ENCODE measurements around the gene FUT8.

Gene FUT8

DNA sequence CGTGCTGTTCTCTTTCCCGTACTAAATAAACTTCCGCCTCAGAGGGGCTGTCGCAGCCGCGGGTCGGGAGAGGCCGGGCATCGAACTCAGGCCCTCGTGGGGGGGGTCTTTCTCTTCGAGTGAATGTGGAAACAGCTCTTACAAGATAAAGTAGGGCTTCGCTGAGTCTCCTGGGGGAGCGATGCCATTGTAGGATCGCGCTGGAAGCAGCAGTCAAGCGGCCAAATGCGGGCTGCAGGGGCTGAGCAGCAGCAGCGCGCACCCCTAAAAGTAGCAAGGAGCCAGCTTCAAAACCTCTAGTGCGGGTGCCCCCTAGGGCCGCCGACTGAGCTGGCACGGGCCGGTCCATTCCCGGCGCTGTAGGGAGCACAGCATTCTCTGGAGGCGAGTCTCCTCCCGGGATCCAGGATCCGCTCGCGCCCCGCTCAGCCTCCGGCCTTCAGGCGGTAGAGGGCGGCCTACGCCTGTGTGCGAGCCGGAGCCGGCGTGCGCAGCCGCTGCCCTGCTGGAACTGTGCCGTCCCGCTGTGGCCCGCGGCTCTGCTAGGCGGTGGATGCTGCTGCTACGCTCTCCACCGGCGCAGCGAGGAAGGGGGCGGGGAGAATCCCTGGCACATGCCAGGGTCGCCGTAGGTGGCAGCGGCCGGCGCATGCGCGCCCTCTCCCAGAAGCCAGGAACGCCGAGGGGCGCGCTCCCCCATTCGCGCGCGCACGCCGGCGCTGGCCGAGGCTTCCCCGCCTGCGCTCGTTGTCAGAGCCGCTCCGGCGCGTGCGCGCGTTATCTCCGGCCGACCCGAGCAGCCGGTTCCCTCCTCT lies at the start of gene FUT8:
Gene FUT8, plus strand, starts transcription at position 699 of the 815 bp plus-strand sequence. CDS start 148,834 bp downstream, outside the sequence.
- peak; percentile 81 to 94 (median 90) for DNase-seq

DNA sequence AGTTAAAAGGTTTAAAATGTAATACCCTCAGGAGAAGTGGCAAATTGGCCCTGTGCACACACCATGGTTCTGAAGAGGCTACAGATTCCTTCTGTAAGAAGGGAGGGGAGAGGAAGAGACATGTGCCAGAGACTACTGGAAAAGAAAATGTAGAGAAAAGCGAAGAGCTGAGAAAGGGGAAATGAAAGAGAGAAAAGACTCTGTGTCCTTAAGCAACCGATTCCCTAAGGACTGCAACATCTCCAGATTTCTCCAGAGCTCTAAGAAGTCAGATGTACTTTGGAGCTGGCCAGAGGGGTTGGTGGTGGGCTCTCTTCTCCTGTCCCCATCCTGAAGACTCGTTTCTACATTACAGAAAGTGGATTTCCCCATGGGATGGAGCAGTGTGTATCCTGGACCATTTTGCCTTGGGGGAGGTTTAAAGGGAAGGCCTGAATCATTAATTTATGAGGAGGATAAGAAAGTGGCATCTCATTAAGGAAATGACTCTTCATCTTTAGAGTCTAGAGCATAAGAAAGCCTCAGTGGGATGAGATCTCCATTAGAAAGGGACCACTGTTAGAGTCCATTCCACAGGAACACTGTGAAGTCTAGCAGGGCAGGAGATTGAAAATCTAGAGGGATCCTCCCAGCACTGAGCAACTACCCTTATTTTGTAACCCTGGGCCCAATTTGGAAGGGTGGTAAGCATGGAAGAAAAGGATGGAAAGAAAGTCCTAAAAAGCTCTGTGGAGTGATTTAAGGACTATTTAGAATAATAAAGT lies 45.5 kb upstream of the FUT8 start:
- DNase-seq = no peak

DNA sequence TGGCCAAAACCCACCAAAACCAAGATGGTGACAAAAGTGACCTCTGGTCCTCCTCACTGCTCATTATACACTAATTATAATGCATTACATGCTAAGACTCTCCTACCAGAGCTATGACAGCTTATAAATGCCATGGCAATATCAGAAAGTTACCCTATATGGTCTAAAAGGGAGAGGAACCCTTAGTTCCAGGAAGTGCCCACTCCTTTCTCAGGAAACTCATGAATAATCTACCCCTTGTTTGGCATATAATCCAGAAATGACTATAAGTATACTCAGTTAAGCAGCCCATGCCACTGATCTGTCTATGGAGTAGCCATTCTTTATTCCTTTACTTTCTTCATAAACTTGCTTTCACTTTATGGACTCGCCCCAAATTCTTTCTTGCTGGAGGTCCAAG lies 43.0 kb upstream of the FUT8 start:
- no peak for DNase-seq

DNA sequence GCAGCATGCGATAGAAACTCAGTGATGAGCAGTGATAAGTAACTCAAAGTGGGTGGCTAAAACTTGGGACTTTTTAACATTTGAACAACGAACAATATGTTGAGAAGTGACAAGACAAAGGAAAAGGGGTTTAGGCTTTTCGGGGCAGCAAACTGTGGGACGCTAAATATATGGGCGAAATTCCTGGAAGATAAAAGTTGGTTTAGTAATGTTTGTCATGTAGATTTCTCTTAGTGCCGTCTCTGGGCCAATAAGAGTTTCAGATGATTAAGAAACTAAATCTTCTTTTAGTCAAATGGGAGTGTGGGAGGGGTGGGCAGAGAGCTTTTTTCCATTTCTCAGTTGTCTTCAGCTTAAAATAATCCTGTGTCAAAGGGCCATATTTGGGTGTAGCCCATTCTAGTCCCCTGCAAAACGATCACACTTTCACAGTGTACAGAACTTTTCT lies 41.7 kb upstream of the FUT8 start:
- no peak for DNase-seq

DNA sequence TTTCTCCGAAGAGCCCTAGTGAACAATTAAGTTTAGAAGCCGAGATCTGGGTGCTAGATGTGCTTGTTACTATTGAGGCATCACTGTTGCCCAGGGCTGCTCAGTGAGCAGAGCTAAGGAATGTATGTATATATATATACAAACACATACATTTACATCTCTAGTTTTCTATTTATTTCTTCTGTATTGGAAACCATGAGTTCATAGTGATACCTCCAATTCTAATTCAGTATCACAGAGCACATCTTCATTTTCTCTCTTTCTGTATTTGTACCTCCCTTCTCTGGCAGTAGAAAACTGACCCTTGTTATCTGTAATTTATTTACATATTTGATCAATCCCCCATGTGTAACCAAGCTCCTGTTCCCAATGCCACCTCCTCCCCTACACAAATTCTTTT lies 40.7 kb upstream of the FUT8 start:
- DNase-seq = no peak

DNA sequence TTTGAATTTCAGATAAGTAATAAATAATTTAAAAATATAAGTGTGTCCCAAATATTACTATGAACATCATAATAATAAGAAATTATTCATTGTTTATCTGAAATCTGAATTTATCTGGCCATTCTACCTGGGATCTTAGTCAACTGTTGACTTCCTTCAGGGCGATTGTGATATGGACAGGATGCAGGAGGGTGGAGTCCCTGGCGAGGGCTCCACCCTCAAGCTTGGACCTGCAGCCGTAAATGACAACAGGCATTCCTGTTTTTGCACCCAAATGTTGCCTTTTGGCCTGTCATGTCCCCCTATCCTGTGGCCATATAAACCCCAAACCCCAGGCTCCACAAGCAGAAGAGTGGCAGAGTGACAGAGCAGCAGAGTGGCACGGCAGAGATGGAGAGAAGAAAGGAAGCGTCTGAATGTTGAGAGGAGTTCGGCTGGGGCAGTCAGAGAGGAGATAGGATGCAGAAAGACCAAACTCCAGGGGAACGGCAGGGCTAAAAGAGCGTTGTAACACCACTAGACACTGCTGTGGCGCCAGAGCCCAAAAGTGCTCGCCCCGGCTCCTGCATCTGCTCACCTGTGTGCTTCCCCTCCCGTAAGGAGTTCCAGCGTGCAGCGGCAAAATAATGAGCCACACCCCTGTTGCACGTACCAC lies 39.4 kb upstream of the FUT8 start:
- no peak for DNase-seq

DNA sequence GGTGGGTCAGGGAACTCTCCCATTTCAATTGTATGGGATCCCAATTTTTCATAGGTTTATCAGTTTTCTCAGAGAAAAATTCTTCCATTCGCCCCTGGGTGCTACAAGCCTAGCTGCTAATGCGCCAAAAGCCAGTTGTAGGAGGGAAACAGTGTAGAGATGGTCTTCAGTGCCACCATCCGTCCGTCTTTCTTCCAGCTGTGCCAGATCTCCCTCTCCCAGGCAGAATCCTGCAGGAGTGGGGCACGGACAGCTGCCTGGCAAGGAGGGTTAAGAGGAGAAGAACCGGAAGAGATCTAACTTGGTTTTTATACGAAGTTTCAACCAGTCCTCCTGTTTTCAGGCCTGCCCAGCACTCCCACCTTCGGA lies 38.9 kb upstream of the FUT8 start:
- DNase-seq = no peak

DNA sequence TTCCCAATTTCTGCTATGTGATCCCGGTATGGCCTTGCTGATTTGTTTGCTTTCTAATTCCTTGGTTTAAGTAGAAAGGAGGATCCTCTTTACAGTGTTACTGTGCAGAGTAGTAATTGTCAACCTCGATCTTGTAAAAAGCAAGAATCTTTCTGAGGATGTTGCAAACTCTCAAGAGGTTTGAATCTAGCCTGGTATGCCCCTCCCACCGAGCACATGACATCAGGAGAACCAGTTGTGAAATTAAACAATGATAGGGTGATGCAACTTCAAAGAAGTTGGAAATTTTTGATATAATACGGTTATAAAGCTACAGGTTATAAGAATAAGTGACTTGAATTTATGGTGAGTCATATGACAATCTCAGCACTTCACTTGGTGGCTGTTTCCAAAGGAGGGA lies 35.0 kb upstream of the FUT8 start:
- DNase-seq = no peak

DNA sequence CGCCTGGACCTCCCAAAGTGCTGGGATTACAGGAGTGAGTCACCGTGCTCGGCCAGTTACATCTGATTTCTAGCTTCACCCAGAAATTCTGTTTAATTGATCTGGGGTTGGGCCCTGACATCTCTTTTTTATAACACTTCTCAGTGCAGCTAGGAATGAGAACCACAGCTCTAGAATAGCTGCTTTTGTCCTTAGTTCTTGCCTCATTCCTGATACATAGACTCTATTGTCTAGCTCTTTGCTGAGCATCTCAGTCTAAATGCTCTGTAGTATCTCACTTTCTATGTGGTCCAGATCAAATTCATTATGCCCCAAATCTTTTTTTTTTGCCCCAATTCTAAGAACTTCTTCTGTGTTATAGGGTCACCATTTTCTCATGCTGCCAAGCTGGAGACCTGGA lies 29.9 kb upstream of the FUT8 start:
- DNase-seq = no peak

DNA sequence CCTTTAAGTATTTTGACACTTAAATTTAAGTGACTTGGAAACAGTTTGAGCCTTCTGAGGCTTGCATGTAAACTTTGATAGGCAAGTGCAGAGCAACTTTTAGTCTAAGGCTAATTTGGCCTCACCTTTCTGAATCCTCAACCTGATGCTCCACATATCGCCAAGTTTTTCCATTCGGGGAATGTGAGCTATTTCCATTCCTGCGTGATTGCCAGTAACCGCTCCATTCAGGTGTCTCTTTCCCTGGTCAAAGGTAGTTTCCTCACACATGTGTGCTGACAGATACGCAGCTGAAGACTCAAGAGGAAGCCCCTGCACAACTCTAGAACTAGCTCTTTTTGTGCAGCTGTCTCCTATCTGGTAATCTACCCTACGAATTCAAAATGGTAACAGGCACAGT lies 25.4 kb upstream of the FUT8 start:
- DNase-seq = no peak

DNA sequence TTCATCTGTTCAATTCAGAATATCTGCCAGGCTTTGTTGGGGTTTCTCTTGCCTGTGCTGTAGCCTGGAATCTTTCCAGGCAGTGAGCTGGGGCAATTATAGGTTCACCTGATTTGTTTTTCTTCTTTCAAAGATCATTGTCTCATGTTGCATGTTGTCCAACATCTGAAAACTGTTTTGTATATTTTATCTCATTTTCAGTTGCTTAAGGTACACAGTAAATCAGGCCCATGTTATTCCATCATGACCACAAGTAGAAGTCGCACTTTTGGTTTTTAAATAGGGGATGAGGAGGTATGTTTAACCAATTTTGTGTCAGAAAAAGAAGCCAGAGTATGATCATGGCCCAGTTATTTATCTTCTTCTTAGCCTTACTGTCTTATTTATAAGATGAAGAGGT lies 24.9 kb upstream of the FUT8 start:
- DNase-seq = no peak

DNA sequence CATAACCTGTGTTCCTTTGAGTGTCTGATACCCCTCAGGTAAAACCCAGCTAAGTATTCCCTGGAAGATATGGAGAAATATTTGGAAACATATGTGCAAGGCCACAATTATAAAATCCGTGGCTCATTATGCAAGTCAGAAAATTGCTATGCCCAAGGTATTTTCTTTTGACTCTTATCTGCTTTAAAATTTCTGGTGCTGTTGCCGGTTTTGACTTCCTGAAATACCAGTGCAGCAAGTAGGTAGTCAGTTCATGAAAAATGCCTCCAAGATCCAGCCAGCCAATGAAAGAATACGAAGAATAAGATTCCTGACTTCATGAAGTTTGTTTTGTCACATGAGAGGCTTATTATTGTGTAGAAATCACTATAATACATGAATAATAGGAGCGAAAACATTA lies 20.2 kb upstream of the FUT8 start:
- no peak for DNase-seq

DNA sequence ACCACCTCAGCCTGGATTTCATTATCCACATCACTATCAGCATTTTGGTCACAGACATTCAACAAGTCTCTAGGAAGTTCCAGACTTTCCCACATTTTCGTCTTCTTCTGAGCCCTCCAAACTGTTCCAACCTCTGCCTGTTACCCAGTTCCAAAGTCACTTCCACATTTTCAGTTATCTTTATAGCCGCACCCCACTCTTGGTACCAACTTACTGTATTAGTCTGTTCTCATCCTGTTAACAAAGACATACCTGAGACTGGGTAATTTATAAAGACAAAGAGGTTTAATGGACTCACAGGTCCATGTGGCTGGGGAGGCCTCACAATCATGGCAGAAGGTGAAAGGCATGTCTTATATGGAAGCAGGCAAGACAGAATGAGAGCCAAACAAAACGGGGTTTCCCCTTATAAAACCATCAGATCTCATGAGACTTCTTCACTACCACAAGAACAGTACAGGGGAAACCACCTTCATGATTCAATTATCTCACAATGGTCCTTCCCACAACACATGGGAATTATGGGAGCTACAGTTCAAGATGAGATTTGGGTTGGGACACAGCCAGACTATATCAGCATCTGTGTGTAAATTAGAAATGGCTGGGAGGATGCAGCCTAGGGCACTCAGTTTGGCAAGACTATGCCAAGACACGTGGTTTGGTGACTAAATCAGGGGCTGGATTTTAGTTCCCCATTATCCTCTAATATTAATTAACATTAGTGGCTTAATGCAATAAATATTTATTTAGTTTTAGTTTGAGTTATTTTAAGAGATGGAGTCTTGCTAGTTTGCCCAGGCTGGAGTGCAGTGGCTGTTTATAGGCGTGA lies 16.2 kb upstream of the FUT8 start:
- DNase-seq = no peak

DNA sequence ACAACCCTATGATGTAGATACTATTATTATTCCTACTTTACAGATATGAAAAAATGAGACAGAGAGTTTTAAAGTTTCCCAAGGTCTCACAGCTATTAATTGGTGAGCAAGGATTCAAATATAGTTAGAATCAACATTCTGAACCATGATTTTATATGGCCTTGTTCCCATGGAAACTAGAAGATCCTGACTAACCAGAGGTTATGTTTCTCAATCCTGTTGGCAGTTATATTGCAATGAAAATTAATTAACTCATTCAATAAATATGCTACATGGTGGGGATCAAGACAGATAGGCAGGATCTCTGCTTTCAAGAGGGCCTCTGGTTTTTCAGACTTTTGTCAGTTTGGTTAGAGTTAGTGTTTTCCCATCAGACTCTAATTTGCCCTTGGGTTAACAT lies 9.3 kb upstream of the FUT8 start:
- no peak for DNase-seq

DNA sequence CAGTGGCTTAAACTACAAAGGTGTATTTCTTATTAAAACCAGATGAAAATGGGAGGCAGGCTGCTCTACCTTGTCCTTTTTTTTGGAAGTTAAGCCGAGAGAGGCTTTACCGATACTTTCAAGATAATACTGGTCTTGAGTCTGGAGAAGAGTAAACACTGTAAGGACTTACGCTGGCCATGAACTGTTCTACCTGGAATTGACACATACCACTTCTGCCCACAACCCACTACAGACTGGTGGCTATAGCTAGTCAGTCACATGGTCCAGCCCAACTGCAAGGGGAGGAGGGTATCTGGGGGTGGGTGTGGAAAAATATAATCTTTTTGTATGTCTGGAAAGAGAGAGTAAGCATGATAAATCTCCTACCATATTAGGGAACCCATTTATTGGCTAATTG lies 4.4 kb upstream of the FUT8 start:
- no peak for DNase-seq

DNA sequence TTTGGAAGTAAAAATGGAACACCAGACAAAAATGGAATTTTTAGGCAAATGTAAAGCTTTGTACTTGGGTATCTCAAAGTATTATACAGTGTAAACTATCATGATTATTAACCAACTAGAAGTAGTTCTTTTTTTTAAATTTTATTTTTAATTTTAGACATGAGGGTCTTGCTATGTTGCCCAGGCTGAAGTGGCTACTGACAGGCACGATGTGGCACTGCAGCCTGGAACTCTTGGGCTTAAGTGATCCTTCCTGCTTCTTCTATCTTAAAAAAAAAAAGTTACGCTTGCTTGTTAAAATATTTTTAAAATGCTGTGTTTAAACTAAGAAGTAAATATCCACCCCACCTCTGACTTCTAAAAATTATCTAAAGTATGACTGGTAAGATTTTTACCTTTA lies 1.9 kb upstream of the FUT8 start:
- DNase-seq = no peak

DNA sequence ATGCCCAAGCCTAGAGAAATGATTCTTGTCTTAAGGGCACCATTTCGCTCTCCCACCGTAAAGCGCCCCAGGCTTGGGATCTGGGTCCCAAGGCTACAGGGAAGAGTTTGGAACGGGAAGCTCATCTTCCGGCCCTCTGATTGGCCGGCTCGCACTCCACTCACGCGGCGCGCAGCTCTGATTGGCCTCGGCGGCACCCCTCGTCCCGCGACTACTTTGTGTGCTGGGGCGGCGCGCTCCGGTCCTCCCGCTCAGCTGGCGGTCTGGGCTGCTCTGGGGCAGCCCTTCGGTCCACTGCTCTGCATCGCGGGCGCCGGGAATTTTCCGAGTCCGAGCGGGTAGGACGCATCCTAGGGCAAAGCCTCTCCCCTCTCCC lies 886 bp upstream of the FUT8 start:
- DNase-seq = peak; percentile 50 to 65 (median 56)

DNA sequence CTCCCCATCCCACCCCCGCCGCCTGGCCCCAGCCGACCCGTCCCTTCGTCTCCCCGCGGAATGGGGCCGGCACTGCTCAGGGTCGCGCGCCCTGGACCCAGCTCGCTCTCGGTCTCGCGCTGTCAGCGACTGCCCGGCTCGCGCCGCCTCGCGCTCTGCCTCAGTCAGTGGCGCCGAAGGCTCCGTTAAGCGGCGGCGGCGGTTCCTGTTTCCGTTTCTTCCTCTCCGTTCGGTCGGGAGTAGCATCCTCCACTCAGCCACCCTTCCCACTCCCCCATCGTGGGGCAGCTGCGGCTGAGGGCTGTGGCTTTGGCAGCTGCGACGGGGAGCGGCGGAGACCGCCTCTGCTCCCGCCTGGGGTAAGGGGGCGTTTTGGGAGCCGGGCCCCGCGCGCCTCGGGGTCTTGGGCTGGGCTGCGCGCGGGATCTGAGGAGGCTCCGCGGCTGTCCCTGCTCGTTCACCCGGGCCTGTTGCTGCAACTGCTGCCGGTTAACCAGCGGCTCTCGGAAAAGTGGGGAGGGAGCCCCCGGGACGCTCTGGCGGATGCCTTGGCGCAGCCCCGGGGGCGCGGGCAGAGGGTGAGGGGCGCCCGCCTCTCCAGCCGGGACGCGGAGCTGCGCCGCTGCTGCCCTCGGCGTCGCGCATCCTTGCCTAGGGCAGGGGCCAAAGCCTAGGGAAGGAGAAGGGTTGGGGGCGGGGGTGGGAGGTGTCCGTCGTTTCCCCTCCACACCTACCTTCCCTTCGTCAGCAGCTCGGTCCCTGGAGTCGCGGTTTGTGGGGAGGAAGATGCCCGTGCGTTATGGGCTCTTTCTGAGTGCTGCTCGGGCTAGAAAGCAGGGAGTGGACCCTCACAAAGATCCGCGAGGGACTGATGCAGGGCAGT lies 567 bp downstream of the FUT8 start:
- DNase-seq = peak in 3 of 4 experiments; percentile 55 to 69 (median 56)

DNA sequence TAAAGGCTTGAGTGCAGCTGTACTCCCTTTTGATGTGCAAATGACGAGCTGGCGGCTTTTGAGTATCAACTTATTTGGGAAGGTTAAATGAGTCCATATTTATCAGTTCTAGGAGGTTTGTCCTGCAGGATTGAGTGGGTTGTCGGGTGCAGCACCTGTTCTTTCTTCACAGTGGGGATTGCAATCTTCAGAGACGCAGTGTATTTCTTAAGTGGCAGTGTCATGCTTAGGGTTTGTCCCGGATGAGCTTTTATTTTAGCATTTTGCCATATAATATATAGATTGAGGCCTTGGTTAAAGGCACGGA lies 1.2 kb downstream of the FUT8 start:
- DNase-seq = no peak

DNA sequence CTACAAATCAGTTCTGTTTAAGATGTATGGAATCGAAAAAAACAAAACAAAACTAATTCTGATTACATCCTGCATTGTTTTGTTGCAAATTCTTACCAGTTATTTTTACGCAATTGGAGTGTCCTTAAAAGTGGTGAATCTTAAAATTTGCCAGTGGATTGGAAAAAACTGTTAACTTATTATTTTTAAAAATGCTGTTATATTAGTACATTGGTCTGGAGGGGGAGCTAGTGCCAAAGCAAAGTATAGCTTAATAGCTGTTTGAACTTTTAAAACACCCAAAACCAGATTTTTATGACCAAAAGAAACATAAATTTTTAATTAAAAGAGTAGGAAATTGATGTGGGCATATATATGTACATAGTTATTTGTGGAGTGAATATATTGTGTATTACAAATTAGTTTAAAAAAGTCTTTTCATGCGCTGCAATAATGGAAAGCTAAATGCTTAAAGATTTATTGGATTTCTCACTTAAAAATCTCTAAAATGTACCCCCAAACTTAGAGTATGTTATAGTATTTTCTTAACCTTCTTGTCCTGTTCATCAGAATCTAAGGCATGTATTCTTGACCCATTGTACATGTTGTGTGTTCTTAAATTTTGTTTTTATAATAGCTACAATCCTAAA lies 2.5 kb downstream of the FUT8 start:
- DNase-seq = no peak

DNA sequence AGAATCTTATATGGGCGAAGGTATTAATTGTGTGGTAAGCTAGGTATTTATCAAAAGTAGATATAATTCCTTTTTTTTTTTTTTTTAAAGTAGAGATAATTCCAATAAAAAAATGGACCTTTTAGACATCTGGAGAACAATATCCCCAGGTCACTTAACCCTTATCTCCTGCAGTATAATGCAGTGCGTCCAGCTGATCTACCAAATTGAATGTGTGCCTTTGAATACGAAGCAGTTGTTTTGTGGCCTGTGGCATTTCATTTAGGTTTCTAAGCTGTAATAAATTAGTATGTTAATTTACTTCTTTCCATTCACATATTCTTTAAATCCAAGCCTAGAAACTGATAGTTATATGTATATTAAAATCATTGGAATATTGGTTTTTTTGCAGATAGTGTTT lies 3.1 kb downstream of the FUT8 start:
- DNase-seq = no peak

Data from activated CD4-positive, CD25-positive, alpha-beta regulatory T cell (primary cell).